Measurements from ENCODE around the gene SRGAP1.
"Not testable (repeated sequence)": the region's sequence is repeated elsewhere in the genome, so short reads cannot be mapped to it uniquely, and the experiment has no call there.

Gene SRGAP1

DNA sequence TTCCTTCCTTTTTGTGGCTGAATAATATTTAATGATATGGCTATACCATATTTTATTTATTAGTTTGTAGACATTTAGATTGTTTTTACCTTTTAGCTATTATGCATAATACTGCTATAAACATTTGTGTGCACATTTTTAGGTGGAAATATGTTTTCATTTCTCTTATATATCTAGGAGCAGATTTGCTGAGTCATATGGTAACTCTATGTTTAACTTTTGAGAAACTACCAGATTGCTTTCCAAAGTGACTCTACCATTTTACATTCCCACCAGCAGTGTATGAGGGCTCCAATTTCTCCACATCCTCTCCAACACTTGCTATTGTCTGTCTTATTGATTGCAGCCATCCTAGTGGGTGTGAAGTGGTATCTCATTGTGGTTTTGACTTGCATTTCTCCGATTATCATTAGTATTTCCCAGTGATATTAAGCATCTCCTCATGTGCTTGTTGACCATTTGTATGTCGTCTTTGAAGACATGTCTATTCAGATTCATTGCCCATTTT, 217.4 kb downstream of the SRGAP1 start:
- DNase-seq: no peak

DNA sequence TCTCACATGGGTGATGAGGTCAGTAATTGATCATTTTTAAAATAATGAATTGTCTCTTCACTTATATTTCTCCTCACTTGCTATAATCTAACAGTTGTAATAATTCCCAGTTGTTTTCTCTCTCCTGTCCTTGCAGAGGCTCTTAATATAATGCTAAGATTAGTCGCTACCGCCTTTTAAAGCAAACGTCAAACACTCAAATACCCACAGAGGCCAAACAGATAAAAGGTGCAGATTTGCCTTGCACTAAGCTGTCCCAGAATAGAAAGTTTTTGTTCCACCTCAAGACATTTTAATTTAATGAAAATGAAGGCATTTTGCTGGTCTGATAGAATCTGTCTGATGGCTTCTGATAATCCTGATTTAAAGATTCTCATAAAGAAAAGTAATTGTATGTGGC, 218.6 kb downstream of the SRGAP1 start:
- no peak for DNase-seq

DNA sequence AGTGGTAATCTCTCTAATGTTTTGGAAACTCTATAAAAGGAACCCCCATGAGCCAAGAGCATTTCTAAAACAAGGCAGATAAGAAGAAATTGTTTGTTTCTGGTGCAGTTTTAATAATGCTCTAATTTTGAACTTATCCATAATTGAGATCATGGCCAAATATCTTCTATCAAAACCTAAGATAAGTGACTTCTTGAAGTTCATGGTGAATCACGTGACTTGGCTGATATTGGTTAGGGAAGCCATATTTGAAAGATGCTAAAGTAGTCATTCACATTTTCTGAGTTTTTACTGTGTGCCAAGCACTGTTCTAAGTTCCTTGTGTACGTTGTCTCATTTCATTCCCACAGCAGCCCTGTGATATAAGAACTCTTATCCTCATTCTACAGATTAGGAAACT, 219.7 kb downstream of the SRGAP1 start:
- no peak for DNase-seq

DNA sequence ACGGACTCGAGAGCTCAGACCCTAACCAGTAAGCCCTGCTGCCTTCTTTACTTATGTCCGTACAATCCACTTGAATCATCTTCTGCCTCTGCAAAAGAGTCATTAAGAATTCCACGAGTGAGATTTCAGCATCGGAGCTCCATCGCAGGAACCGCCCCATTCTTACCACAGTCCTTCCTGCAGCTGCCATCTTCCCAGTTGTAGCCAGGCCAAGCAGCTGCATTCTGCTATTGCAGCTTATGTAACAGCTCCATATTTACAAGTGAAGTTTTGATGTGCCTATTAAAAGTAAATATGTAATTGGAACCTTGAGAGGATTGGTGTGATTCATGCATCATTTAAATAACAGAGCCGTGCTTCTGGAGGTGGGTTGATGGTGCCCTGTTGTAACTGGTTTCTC, 220.2 kb downstream of the SRGAP1 start:
- DNase-seq: no peak

DNA sequence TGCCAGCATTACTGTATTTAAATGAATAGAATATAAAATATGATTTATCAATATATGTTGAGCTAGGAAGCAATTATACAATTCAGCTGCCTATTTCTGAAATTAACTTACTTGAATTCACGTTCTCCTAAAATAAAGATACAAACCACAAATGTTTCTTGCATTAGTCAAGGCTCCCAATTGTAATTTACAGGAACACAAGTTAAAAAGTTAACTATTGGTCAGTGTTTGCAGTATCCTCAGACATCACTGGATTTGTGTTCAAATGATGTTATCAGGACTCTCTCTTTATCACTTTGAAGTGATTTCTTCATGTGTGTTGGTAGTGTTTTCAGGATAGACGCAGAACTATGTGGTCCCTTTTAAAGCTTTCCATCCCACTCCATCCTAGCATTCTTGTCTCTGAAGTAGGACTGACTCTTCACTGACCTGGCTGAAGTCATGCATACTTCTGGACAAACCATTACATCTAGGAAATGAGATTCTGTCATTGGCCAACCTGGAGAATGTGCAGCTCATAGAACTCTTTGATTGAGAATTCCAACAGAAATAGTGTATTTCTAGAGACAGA, 221.5 kb downstream of the SRGAP1 start:
- no peak for DNase-seq

DNA sequence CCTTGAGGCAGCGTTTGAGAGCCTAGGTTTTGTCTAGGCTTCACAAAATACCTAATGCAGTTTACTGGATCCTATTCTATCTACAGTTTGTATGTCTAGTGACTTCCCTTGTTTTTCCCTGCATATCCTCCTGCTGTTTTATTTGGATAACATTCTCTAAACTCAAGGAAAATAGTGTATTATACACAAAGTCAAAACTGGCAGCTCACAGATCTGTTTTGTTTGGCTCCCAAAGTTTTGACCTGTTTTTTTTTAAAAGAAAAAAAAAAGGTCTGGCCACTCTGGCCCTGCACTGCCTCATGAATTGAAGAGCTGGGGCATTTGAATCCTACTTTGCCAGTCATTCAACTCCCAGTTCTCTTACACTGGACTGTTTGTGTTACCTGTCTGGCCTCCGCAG, 222.3 kb downstream of the SRGAP1 start:
- DNase-seq: no peak

DNA sequence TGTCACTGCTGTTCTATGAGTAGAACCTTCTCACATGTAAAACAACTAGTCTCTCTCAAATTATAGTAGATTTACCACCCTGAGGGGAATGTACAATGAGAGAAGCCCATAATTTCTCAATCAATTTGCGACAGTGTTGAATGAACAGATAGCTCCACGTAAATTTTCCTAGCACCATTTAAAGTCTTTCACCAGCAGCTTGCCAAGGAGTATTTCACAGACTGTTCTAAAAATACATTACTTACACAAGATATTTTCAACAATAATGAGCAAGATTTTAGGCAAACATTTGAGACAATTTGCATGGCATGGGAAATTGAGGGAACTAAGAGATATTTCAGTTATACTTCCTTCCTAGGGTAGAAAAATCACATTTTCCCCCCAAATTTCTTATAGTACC, 226.0 kb downstream of the SRGAP1 start:
- DNase-seq: no peak

DNA sequence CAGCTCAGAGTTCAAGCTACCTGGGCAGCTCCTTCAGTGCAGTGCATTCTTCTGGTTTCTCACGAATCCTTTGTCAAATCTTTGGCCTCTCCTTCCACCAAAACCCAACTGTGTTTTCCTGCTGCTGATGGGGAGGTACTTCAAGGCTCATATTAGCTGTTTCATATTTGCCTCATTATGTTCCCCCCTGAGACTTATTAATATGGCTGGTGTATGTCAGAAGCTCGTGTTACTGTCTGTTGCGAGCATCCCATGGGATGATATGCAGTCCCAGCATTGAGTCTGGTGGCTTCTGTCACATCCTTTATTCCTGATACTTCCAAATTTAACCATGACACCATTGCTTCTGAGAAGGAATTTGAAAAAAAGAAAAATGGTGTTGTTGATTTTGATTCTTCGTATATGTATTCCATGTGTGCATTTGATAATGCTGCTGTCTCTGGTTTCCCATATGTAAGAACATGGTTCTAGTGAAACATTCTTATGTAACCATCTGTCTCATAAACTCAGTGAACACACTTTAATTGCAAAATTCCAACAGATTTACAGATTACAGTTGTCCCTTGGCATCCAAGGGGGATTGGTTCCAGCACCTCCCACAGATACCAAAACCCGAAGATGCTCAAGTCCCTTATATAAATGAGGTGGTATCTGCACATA, 228.5 kb downstream of the SRGAP1 start:
- DNase-seq: no peak

DNA sequence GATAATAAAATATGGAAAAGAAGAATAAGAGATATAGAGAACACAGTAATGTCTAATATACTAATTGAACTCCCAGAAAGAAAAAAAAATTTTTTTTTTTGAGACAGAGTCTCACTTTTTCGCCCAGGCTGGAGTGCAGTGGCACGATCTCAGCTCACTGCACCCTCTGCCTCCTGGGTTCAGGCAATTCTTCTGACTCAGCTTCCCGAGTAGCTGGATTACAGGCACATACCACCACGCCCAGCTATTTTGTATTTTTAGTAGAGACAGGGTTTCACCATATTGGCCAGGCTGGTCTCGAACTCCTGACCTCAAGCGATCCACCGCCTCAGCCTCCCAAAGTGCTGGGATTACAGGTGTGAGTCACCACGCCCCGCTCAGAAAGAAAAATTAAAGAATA, 232.1 kb downstream of the SRGAP1 start:
- DNase-seq: not testable (repeated sequence)

DNA sequence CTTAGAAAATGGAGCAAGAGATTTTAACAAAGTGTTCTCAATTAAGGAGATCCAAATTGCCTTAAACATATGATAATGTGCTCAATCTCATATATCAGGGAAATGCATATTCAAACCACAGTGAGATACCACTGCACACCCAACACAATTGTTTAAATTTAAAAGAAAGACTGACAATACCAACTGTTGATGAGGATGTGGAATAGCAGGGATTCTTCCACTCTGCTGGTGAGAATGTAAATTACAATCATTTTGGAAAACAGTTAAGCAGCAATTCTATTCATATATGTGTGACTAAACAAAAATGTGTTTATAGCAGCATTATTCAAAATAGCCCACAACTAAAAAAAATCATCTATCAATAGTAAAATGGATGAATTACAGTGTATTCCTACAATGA, 233.4 kb downstream of the SRGAP1 start:
- DNase-seq: peak; percentile 33

DNA sequence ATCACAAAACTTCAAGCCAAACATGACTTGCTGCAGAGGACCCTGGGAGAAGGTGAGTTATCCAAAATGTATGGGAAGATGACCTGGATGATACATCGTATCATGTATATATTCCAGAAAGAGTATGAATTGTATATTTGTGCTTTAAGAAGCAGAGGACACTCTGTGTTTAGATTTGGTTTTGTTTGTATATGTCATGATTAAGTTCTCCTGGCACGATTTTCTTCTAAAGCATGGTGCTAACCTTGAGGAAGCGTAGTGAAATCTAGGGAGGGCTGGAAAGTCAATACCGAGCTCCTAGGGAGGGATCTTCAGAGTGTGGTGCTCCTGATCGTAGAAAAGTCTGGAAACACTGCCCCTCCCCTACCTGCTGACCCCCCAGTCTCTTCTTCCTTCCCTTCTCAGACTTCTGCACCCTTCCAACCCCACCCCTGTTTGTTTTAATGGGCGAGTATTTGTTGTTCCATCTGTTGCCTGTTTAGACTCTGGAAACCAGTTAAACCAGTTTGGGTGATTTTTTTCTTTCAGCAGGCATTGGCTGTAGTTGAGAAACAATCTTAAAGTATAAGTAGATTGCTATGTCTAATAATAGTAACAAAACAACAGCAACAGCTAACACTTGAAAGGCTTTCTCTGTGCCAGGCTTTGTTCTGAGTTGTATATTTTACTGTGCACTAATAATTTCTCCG, 236.0 kb downstream of the SRGAP1 start:
- no peak for DNase-seq

DNA sequence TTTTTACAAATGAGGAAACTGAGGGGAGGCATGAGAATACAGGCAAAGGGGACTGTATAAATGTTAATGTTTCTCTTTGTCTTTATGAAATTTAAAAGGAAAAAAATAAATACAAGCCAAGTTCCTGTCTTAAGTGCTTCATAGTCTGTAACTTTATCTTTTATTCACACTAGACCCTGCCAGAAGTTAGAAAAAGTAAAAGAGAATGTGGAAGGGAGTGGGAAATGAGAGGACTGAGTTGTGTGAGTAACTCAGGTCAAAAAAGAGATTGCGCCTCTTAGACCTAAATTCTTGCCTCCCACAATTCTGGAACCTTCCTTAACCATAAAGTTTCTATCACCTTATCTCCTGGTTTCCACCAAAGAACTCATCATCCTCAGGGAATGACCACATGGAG, 236.5 kb downstream of the SRGAP1 start:
- DNase-seq: no peak

DNA sequence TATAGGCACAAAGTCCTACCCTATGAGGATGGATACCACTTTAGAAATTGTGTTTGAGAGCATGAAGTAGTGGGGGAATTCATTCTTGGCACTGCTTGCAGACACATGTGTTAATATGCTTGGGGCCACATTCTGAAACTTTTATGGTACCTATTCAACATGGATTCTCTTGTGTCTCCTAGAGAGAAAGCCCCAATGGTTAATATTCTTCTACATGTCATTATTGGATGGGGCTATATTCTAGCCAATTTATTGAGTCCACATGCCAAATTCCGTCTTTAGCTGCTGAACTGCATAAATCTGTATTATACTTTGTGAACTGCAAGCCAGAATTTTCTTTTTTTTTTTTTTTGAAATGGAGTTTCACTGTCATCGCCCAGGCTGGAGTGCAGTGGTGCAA, 237.6 kb downstream of the SRGAP1 start:
- no peak for DNase-seq

DNA sequence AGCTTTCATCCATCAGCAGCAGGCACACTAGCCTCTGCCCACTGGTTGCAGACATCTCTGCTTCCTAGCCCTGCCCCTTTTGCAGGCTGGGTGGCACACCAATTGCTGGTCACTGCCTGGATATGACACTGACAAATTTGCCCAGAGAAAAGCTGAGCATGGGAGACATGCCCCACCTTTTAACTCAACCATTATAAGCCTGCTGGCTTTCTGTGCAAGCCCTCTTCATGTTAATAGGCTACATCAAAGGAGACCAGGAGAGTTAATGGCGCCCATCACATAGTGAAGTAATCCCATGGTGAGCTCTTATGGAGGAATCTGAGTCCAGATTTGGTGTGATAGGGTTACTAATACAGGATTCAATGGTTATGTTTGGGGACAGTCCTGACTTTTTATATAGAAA, 238.4 kb downstream of the SRGAP1 start:
- no peak for DNase-seq

DNA sequence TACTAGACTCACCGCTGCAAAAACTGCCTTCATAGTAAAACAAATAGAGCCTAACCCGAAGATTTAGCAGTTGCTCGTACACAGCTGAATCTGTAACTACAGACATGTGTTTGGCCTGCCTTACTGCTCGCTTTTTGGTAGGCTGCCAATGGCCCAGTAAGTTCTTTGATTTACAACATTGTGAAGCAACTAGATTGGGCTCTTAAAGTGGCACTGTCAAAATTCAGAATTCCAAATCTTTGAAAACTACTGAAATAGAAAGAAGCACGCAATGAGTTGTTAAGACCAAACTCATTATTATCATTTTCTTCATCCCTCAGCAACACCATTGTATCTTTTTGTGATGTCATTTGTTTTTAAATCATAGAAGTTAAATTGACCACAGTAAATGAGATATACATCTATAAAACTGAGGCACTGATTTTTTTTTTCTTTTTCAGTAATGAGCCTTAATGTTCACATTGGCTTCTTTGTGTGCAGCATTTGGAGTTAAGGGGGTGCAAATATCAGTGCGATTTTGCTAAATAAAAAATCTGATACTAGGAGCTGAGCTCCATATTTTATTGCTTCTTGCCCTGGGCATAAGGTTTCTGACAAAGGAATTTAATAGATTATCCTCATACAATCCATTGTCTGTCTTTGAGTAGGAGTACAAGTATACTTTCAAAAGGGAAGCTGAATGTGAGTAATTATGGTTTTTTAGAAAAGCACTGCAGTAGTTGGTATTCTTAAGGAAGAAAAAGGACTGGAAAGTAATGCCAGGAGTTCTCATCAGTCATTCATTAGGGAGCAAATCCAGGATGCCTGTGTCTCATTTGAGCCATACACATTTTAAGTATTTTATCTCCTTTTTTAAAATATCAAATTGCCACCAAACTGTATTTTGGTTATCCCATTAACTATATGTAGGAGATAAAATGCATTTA, 239.0 kb downstream of the SRGAP1 start:
- DNase-seq: peak; percentile 83

DNA sequence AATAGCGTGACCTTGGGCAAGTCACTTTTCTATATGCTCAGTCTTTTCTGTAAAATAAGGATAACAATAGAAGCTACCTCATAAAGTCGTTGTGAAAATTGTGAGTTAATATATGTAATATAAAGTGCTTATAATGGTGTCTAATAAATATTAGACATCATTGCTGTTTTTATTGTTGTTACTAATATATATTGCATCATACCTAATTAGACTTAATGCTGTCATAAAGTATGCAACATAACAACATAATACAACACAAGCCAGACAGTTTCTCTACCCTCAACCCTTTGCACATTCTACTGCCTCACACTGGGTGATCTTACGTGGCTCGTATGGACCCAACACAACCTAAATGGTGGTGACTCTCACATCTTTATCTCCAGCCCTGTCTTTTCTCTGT, 240.7 kb downstream of the SRGAP1 start:
- no peak for DNase-seq

DNA sequence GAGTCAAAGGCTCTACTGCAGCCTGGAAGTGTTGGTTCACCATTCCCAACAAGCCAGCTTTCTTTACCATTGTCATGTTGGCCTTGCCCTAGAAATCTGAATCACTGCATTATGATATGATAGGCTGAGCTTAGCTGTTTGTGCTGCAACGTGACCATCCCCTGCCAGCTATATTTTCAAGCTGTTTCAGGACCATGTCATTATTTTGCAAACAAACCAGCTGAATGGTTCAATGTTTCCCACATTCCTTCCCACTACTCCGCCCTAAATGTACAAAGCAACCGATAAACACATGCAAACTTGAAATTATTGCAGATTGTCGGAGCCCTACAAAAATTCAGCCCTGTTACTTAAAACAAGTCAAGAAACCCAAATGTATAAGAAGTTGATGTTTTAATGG, 241.5 kb downstream of the SRGAP1 start:
- DNase-seq: peak; percentile 17

DNA sequence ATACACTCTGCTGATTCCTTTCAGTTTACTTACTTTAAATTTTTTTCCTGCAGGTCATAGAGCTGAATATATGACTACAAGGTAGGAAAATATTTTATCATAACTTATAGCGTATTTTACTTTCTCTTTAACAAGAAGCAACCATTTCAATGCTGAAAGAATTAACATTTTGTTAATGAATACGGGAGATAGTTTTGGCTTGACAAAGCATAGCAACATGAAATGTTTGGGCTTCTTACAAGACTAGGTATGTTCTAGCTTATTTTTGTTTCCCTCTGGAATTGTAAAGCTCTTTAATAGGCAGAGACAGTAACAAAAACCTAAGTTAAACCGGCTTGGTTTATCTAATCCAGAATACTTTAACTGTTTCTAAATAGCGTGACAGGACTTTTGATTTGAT, 242.4 kb downstream of the SRGAP1 start:
- no peak for DNase-seq

DNA sequence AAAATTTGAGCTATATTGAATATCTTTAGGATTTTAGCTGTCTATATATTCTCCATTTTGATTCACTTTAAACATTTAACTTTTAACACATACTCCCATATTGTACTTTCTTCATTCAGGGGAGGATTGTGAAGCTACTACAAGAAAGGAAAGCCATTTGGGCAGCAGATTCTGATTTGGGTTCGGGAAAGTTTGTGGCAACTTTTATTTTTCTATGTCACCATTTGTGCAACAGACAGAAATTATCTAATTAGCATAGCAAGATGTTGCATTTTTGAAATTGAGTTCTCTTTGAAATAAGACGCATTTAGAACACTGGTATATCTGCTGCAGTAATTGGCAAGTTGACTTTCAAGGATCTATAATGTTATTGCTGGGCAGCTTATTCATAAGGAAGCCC, 243.3 kb downstream of the SRGAP1 start:
- no peak for DNase-seq

DNA sequence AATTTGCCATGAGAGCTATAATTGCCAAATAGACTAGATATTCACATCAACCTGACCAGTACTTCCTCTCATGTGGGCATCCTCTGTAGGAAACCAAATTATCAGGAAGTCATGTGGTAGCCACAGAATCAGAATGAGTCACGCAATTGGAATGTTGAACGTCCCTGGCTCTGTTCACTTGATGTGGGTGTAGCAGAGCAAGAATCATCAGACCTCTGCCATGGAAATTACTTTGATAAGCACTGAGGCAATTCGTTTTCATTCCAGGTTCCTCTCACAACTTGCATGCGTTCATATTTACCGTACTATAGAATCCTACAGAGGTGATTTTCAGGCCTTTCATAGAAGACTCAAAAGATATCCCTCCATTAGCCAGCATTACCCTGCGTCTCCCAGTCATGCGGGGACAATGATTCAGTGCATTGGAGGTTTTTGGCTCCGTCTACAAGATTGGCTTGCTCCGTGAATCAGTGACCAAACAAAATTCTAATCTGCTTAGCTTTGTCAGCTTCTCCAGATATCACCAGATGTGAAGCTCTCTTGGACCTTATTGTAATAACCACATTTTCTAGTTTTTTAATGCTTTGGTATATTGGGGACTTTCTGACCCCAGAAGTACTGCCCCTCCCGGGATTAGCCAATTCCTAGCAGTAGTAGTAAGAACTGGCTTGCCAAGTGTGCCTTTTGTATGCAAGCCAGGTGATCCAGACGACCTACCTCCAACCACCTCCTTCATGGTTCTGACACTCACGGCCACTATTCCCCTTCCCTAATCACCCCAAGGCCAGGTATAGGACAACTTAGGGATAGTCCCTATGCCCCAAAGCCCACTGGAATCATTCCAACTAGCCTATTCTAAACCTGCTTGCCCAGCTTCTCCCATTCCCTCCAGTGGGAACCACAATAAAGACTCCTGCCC, 244.2 kb downstream of the SRGAP1 start:
- DNase-seq: peak; percentile 97

DNA sequence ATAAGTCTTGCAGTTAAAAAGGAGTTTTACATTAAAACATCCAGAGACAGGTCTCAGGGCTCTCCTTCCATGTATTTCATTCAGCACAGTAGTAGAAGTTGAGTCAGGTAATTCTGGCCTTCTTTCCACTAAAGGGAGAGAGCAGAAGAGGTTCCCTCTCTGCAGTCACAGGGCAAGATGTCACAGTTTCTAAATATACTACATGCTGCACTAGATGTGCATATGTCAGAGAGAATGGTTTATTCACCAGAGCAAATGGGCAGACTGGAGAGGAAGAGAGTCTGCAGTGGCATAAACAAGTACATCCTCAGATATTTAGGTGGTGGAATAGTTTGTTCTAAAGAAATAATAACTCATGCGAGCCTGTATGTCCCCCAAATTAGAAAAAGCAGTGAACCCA, 245.5 kb downstream of the SRGAP1 start:
- DNase-seq: no peak

DNA sequence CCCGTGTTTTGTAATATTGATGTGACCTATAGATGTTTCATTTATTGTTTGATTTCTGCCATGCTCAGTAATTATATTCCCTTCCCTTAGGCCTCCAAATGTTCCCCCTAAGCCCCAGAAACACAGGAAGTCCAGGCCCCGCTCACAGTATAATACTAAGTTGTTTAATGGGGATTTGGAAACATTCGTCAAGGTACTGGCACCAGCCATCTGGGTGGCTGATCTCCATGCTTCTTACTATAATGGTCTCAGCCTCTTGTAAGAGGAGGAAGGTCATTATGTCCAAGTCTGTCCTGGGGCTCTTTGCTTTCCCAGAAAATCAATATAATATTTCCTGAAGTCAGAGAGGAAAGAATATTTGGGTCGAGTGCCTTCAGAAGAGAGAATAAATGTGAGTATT, 246.7 kb downstream of the SRGAP1 start:
- DNase-seq: no peak

Measured in EL (cell line).